Calu3 (cell line): ENCODE measurements around the gene ADGRV1. TPM values are rescaled to one million over a fixed set of nuclear protein-coding genes. Genes with fewer than 3 reads are reported as not detected.

Experiments used
- BruUV-seq: library from RNA; stranded (reverse); fragments of 400-500 nt; replicated peaks from 2 replicates; lab custom pipeline; 2021; lab: Mats Ljungman, UMichigan
- CTCF ChIA-PET: fragments of 300-600 bp; sonication (Branson Sonifier 250); formaldehyde crosslinking; loops from one replicate; lab custom pipeline; 2022; ENCODE audit warnings: antibody characterized with exemption; lab: Charles Lee
- DNase-seq: peaks from one replicate; pipeline ENCODE4 v3.0.0; 2022
- H3K27ac Mint-ChIP-seq: one replicate; pipeline ENCODE4 v1.8.0; 2022; ENCODE audit warnings: mixed read lengths; ENCODE audit not compliant: unreplicated experiment
- H3K27me3 Mint-ChIP-seq: one replicate; pipeline ENCODE4 v1.8.0; 2022; ENCODE audit warnings: mixed read lengths; ENCODE audit not compliant: unreplicated experiment
- H3K36me3 Mint-ChIP-seq: one replicate; pipeline ENCODE4 v1.8.0; 2022; ENCODE audit warnings: mild to moderate bottlenecking, moderate library complexity, mixed read lengths; ENCODE audit not compliant: insufficient read depth, unreplicated experiment
- H3K4me1 Mint-ChIP-seq: one replicate; pipeline ENCODE4 v1.8.0; 2022; ENCODE audit warnings: mild to moderate bottlenecking, low read depth, mixed read lengths; ENCODE audit not compliant: unreplicated experiment
- H3K4me3 Mint-ChIP-seq: one replicate; pipeline ENCODE4 v1.8.0; 2022; ENCODE audit warnings: mild to moderate bottlenecking, low read depth, moderate library complexity, mixed read lengths; ENCODE audit not compliant: unreplicated experiment
- H3K9me3 Mint-ChIP-seq: one replicate; pipeline ENCODE4 v1.8.0; 2022; ENCODE audit warnings: low read depth, mixed read lengths; ENCODE audit not compliant: unreplicated experiment
- intact Hi-C: fragments of 100-400 bp; cut with micrococcal nuclease; formaldehyde crosslinking; loops from one replicate; pipeline ENCODE4 v1.10.0; 2022; ENCODE audit not compliant: unreplicated experiment
- total RNA-seq: library from RNA; stranded (reverse); gene quantifications from 2 replicates; pipeline ENCODE4 v1.2.3, GENCODE V29; 2022
- TF ChIP-seq, protein P1 (sequence below): fragments of 200-600 bp; IDR thresholded peaks from one replicate; pipeline ENCODE4 v1.8.0; 2022; ENCODE audit warnings: antibody characterized with exemption; ENCODE audit not compliant: unreplicated experiment

The ADGRV1 gene
- total RNA-seq, 1 experiment from 2014 or later = 1.8 TPM

DNA sequence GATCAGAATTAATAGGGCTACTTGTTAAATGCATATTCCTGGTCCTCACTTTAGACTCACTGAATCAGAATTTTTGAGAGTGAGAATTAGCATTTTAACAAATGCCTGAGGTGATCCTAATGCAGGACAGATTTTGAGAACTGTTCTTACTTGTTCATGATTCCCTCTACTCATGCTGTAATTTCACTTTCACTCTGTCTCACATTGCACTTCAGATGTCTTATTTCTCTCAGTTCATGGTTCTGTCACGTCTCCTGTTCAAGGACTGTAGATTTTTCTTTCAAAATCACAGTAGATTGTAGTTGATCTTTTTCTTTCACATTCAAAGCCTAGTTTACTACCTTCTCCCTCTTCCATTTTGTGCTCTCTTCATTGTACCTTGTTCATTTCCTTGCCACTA, 54.3 kb downstream of the ADGRV1 start:
- intact Hi-C loops = no loop called here
- peaks cover 52% of the 10 kb centered on the region for H3K27me3 Mint-ChIP-seq
- no TSS peak for BruUV-seq

DNA sequence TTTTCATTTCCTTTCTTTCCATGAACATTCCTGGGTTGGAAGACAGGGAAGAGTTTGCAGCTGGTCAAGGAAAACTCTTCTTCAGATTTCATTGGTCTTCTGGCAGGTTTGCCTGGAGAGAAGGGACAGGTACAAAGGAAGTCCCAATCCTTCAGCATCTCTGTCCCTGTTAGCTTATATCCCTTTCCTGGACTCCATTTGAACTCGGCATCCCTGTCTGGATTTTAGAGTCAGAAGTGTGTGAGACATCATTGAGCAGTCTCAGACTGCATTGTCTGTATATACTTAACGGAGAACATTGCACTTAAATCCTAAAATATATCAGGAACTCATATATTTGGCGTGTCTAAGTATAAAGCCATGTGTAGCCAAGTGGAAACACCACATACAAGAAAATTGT, 54.9 kb downstream of the ADGRV1 start:
- H3K9me3 Mint-ChIP-seq = no peaks in the 10 kb centered on the region
- DNase-seq = no peak
- CTCF ChIA-PET = no interaction called here
- H3K4me3 Mint-ChIP-seq = no peak overlapping the region
- BruUV-seq = no TSS peak
- no peak overlapping the region for H3K27ac Mint-ChIP-seq
- intact Hi-C loops = no loop called here
- TF ChIP-seq, protein P1, sequence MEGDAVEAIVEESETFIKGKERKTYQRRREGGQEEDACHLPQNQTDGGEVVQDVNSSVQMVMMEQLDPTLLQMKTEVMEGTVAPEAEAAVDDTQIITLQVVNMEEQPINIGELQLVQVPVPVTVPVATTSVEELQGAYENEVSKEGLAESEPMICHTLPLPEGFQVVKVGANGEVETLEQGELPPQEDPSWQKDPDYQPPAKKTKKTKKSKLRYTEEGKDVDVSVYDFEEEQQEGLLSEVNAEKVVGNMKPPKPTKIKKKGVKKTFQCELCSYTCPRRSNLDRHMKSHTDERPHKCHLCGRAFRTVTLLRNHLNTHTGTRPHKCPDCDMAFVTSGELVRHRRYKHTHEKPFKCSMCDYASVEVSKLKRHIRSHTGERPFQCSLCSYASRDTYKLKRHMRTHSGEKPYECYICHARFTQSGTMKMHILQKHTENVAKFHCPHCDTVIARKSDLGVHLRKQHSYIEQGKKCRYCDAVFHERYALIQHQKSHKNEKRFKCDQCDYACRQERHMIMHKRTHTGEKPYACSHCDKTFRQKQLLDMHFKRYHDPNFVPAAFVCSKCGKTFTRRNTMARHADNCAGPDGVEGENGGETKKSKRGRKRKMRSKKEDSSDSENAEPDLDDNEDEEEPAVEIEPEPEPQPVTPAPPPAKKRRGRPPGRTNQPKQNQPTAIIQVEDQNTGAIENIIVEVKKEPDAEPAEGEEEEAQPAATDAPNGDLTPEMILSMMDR = no peak
- peaks cover 10% of the 10 kb centered on the region for H3K4me1 Mint-ChIP-seq
- peaks cover 46% of the 10 kb centered on the region for H3K27me3 Mint-ChIP-seq
- H3K36me3 Mint-ChIP-seq = no peaks in the 10 kb centered on the region

More for the DNA sequence above, 54.3 kb downstream of the ADGRV1 start:
- no peak overlapping the region for H3K4me3 Mint-ChIP-seq
- H3K4me1 Mint-ChIP-seq = peaks cover 10% of the 10 kb centered on the region
- TF ChIP-seq, protein P1 = no peak
- no peak for DNase-seq
- H3K36me3 Mint-ChIP-seq = no peaks in the 10 kb centered on the region
- no peak overlapping the region for H3K27ac Mint-ChIP-seq
- CTCF ChIA-PET = no interaction called here
- H3K9me3 Mint-ChIP-seq = no peaks in the 10 kb centered on the region

DNA sequence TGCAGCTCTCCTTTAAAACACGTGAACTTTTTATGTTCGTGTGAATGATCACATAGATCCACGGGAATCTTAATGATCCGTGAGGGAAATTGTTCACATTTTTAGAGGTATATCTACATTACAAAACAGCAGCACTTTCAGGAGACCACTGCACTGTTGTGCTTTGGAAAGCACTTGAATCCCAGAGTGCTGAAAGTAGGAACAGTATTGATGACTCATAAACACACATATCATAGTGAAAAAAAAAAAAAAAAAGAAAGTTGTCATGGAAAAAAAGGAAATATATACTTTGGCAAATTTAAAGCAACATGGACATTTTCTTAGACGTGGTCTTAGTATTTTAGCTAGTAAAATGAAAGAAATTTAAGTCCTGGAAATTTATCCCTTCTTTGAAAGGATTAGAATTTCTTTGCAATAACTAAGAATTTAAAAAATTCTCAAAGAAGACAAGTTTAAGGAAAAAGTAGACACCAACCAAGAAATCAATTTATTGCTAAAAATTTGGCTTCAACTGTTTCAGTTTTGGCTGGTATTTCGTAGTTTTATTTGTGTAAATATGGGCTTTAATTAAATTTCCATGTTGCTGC, 55.4 kb downstream of the ADGRV1 start:
- H3K4me3 Mint-ChIP-seq = no peak overlapping the region
- BruUV-seq = no TSS peak
- no peaks in the 10 kb centered on the region for H3K9me3 Mint-ChIP-seq
- no peaks in the 10 kb centered on the region for H3K36me3 Mint-ChIP-seq
- CTCF ChIA-PET = no interaction called here
- H3K4me1 Mint-ChIP-seq = peaks cover 10% of the 10 kb centered on the region
- no peak for DNase-seq
- TF ChIP-seq, protein P1 = no peak
- H3K27me3 Mint-ChIP-seq = peaks cover 41% of the 10 kb centered on the region
- intact Hi-C loops = no loop called here
- H3K27ac Mint-ChIP-seq = no peak overlapping the region

DNA sequence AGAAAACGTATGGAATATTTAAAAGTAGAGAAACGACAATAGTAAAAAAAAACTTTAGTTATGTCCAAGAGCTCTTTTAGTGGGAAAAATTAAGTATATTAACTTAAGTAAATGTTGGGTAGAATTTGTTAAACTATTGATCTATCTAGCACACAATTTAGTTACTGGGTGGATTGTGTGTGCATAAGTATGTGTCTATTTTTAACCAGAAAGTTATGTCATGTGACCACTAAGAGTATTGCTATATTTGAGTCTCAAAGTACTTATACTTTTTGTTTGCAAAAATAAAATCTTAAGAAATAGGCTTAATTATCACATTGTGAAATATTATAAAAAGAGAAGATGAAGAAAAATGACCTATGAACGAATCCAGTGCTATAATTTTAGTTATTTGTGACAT, 56.8 kb downstream of the ADGRV1 start:
- Mint-ChIP-seq H3K27me3 (peaks cover 30% of the 10 kb centered on the region), H3K9me3 (no peaks in the 10 kb centered on the region), H3K27ac (no peak overlapping the region), H3K4me1 (peaks cover 10% of the 10 kb centered on the region), H3K36me3 (no peaks in the 10 kb centered on the region), H3K4me3 (no peak overlapping the region)
- CTCF ChIA-PET = no interaction called here
- no peak for DNase-seq
- BruUV-seq = no TSS peak
- intact Hi-C loops = no loop called here
- TF ChIP-seq, protein P1 = no peak
